GM19452 (cell line): ENCODE measurements around the gene FGF1.

ENCODE experiments used
- ATAC-seq: cut with Tn5 transposase; IDR thresholded peaks from one replicate; pipeline ENCODE4 v1.9.1; 2021; ENCODE audit not compliant: unreplicated experiment

The FGF1 gene

GRCh38 chr5:142685418-142686209 lies at the start of gene FGF1:
Gene FGF1 (minus strand): TSS chr5:142686090. CDS start chr5:142614127, 71,963 bp downstream.
- no peak for ATAC-seq

- no peak for ATAC-seq
Observed at GRCh38 chr5:142727735-142728047, 41.8 kb upstream of the FGF1 start.

- ATAC-seq, result no peak
Observed at GRCh38 chr5:142726188-142726731, 40.4 kb upstream of the FGF1 start.

- no peak for ATAC-seq
Observed at GRCh38 chr5:142725231-142726187, 39.6 kb upstream of the FGF1 start.

- no peak for ATAC-seq
Observed at GRCh38 chr5:142724821-142725220, 38.9 kb upstream of the FGF1 start.

GRCh38 chr5:142722896-142723295 lies 37.0 kb upstream of the FGF1 start:
- ATAC-seq, result no peak

- no peak for ATAC-seq
Observed at GRCh38 chr5:142722146-142722545, 36.3 kb upstream of the FGF1 start.

GRCh38 chr5:142720641-142721271 lies 34.9 kb upstream of the FGF1 start:
- no peak for ATAC-seq

GRCh38 chr5:142719836-142720370 lies 34.0 kb upstream of the FGF1 start:
- ATAC-seq, result no peak

GRCh38 chr5:142717582-142718215 lies 31.8 kb upstream of the FGF1 start:
- no peak for ATAC-seq

GRCh38 chr5:142716963-142717362 lies 31.1 kb upstream of the FGF1 start:
- peak; percentile 37 for ATAC-seq

GRCh38 chr5:142715291-142715690 lies 29.4 kb upstream of the FGF1 start:
- ATAC-seq, result no peak

- peak; percentile 99 for ATAC-seq
Observed at GRCh38 chr5:142713121-142713706, 27.3 kb upstream of the FGF1 start.

GRCh38 chr5:142703153-142703552 lies 17.3 kb upstream of the FGF1 start:
- ATAC-seq, result no peak

- no peak for ATAC-seq
Observed at GRCh38 chr5:142701673-142702311, 15.9 kb upstream of the FGF1 start.

- ATAC-seq, result no peak
Observed at GRCh38 chr5:142700566-142700965, 14.7 kb upstream of the FGF1 start.

- ATAC-seq, result no peak
Observed at GRCh38 chr5:142699184-142699720, 13.4 kb upstream of the FGF1 start.

- no peak for ATAC-seq
Observed at GRCh38 chr5:142698447-142699183, 12.7 kb upstream of the FGF1 start.
